Stimulated activated CD8-positive, alpha-beta memory T cell treated with anti-CD3 and anti-CD28 coated beads, Interleukin-4, amount 100 ng/mL, for 4 hours (primary cell): Measurements from ENCODE around the gene TRIO.

Experiments
- DNase-seq, 2 donors: peaks; one replicate each; pipeline ENCODE4 v3.0.0-alpha.2; 2020; ENCODE audit warnings: low read depth in 2 of 2, low spot score in 1 of 2

TRIO gene

DNA sequence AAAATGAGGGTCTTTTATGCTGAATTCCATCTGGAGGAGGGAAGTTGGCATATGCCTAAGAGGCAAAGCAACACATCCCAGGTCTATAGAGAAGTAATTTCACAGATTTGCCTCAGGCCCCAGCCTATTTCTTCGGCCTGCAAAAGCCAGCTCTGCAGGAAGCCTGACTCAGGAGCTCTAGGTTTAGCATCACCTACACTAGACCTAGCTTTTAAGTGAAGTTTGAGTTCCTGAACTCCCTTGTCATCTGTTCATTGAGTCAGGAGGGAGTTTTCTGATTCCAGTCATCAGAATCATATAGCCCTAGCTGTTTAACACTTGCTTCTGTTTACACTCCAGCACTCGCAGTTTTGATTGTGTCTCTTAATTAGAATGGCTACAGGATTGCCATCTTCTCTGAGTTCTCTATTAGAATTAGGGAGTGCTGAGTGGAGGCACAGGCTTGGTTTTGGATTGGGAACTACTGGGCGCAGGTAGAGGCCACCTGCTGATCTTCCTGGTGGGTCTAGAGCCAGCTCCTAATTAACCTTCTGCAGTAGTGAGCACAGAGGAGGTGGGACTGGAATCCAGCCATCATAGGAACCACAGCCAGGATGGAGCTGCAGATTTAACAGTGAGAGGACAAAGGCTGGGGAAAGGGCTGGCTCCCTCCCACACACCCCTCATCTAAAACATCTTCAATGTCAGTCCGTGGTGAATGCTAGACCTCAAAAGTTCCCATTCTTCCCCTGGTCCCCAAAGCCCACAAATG, 179.5 kb downstream of the TRIO start:
- no peak for DNase-seq

DNA sequence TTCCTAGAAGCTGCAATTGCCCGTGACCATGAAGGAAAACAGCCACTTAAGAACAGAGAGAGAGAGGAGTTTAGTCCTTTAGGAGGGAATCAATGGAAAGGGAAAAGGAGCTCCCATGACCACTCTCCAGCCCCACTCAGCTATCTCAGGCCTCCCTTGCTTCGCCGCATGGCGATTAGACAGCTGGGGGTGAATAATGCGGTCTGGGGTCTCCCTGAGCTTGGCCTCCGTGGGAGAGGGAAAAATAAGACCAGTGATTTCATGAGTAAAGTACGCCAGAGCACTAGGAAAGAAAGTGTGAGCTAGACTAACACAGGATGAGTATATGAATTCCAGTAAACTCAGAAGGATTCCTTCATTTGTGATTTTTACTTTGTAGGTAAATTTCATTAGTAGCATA, 180.3 kb downstream of the TRIO start:
- DNase-seq: no peak

DNA sequence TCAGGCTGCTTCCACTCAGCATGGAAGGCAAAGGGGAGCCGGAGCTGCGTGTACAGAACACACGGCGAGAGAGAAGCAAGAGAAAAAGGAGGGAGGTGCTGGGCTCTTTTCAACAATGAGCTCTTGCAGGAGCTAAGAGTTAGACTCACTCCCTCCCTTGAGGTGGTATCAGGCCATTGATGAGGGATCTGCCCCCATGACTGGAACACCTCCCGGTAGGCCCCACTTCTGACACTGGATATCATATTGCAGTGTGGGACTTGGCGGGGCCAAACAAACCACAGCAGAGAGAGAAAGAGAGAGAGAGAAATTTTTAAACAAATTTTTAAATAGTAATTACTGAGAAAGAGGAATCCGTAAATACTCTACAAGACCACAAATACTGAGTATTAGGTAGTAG, 182.2 kb downstream of the TRIO start:
- DNase-seq: no peak

DNA sequence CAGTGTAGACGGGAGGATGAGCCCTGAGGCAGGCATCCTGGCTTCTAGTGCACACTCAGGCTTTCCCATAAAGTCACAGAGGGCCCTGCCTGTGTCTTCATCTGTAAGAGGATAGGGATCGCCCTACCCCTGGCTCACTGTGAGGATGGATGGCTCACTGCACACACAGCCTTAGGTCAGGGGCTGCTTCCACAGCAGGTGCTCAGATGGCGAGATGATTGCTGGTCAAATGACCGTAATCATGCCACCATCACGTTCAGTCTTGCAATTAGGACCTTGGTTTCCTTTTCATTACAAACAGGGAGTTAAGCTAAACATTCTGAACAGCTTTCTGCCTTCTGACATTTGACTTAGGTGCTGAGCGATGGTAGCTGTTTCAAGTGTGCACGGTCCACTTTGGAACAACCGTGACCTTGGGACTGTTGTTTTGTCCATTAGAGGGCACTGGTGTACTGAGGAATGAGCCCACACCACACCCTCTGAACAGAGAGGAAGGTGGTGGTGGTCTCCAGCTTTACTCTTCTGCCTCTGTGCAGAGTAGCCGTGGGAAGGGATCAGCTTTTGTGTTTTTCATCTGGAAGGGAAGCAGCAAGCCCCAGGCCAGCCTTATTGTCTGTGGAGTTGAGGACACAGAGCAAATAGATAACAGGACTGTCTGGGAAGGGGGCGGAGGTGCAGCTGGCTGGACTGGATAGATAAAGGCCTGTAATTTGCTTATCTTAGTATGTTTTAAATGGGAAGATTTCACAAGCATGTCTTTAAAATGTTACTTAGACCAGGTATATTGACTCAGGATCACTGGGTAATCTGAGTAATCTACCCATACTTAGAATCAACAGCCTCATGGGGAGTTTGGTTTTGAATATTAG, 183.1 kb downstream of the TRIO start:
- DNase-seq: no peak

DNA sequence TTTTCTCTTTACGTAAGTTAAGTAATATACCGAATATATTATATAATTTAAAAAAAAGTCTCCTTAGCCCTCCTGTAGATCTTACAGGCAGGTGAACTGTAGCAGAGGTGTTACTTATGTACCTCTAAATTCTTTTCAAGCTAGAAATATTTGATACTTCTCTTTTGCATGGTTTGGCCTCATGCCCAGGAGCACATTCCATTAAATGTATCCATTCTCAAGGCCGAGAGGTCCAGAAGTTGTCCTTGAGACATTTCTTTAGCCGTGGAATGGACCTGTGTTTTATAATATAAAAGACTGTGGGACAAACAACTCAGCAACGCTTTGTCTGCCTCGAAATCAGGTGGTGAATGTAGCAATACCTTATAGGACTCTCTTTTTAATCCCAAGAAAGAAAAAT, 184.5 kb downstream of the TRIO start:
- DNase-seq: no peak

DNA sequence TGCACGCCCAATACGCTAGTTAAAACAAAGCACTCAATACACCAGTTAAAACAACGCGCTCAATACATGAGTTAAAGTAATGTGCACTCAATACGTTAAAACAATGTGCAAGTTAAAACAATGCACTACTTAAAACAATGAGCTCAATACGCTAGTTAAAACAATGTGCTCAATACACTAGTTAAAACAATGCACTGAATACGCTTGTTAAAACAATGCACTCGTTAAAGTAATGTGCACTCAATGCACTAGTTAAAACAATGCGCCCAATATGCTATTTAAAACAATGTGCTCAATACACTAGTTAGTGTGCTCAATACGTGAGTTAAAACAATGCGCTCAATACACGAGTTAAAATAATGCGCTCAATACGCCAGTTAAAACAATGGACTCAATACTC, 185.0 kb downstream of the TRIO start:
- no peak for DNase-seq

DNA sequence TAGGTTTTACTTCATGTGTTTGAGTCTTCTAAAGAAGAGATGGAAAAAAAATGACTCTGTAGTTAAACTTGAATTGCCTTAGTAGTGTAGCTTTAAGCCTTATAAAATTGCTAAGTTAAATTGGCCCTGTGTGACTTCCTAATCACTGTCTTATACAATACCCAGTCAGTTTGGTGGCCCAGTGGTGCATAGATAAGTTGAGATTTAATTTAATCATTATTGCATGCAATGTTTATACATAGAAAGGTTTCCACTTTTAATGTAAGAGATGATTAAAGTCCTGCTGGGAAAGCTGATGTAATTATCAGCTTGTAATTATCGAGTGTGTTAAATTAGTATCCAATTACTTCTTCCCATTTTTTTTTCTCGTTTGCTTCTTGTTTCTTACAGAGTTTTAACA, 187.1 kb downstream of the TRIO start:
- DNase-seq: no peak

DNA sequence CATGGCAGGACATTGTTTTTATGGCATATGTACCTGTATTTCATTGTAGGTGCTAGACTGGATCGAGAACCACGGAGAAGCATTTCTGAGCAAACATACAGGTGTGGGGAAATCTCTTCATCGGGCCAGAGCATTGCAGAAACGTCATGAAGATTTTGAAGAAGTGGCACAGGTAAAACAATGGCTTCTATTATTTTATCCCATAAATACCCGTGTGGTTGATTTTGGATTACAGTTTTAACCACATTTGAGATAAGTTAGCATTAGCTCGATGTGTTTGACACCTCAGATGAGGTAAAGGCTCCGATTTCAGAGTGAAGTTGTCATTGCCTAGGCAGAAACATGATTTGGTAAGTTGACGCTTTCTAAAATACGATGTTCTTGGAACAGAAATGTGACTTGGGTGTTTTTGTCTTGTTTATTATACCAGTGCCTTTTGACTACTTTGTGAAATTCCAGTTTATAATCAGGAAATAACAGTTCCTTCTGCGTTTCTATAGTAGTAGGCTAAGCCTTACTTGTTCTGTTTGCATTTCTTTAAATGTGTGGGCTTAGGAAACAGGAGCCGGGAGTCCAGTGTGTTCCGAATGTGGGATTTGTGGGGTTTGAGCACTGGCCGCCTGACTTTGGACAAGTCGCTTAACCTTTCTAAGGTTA, 187.7 kb downstream of the TRIO start:
- no peak for DNase-seq

DNA sequence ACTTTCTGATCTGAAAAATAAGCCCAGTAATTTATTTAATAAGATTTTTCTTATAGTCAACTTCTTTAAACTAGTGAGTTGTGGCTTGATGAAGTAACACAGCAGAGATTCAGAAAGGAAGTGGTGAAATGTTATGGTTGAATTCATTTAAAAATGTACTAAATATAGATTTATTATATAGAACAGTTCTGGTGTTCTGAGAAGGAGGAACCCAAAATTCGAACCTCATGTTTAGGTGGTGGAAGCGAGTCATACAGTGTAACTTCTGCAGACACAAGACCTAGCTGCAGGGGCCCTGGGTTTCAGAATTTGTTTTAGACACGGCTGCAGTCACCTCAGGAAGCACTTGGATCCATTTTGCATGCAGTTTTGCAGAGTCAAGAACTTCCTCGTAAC, 188.2 kb downstream of the TRIO start:
- DNase-seq: no peak

DNA sequence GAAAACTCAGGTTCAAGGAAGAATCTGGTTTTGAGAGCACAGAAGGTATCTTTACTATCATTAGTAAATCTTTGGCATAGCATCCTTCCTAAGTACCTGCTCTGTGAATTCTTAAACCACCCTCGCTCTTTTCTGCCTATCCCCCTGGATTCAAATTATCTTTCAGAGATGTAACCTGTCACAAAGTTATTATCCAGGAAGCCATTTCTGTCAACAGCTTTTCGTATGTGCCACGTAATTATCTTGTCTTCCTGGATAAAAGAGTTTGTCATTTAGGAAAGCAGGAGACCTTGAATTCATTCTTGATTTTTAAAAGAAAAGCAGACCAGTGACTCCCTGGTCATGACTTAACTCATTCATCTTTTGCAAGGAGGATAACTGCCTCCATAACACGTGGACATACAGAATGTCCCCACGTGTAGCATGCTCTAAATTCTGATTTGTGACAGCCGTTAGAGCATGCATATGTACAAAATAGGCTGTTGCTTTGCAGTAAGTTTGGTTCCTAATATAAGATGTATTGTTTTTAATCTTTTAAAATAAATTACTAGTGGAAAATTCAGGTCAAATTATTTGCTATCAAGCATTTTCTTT, 189.0 kb downstream of the TRIO start:
- DNase-seq: no peak

DNA sequence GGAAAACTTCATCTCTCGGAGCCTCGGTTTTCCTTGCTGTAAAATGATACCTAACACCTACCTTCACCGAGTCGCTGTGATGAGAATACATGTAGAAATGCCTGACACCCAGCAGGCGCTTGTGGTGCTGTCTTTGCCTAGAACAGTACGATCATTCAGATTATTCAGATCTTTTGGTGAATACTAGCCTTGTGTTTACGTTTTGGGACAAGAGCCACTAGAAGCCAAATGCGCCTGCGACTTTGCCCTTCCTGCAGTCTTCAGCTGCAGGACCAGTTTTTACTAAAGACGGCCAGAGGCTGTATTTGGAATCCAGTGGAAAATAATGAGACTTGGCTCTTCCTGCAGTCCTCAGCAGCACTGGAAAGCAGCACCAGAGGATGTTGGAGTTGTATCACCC, 189.6 kb downstream of the TRIO start:
- no peak for DNase-seq

DNA sequence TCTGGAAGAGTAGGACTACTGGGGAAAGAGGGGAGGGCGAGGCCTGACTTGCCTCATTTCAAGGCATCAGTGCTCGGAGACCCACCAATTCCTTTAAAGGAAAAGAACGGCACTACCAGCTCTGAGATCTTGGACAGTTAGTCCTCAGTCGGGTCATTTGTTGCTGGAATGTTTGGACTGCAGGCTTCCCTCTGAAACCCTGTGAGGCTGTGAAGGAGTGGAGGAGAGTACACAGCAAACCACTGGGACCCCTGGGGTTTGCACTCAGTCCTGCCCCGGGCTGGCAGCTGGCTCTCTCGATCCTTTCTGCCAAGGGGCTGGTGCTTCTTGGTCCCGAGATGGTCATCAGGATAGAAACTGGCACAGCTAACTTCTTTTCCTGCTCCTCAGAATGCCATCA, 194.5 kb downstream of the TRIO start:
- no peak for DNase-seq

DNA sequence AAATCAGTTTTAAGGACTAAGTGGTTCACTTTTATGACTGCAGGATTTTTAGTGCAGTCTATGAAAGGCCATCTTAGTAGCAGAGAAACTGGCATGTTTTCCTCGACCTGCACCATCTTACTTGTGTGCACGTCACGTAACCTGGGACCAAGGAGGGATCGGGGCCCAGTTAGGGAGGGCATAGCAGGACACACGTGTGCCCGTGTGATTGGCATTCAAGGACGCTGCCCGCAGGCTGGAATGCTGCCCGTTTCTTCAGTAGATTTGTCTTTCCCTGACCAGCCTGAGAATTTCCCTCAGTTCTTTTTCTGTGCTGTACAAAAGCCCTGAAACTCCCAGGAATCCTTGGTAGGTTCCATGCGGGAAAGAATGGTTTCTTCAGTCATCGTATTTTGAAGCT, 196.3 kb downstream of the TRIO start:
- no peak for DNase-seq

DNA sequence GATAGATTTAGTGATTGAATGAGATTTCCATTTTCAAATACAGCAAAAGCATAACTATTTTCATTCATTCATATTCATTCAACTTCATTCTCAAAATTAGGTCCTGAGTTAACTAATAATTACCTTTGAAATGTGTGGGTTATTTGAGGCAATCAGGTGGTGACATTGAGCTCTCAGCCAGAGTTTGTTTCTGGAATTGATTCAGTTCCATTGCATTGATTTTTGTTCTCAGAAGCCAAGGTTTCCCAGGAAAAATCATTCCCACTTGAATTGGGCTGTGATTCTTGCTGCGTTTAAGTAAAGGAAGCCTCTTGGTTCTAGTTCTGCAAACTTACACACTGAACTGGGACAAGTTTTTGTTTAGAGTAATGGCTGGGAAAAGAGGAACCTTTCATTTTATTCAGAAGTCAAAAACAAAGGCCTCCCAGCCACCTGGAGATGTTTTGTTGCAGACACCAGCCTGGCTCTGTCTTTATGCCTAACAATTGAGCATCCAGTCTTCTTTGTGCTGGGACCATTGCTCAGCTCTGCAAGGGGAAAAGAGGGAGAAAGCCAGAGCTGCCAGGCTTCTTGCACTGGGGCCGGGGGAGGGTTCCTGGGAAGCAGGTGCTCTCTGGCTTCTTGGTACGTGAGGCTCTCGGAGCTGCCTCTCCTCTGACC, 198.6 kb downstream of the TRIO start:
- DNase-seq: no peak

DNA sequence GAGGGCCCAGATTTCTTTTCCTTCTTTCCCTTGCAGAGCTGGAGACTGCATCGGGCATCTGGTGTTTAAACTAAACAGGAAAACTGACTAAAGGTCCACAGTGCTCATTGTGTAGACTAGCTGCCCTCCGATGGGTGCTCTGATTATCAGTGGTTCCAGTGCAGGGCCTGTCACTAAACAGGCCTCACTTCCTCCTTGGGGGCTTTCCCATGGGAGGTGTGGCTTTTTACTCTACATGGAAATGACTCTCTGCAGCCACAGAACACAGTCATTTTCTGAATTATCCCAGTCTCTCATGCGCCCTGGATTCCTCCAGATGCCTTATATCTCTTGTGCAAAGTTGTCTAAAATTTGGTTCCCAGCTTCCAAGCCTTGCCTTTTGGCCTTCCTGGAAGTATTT, 199.2 kb downstream of the TRIO start:
- DNase-seq: no peak

DNA sequence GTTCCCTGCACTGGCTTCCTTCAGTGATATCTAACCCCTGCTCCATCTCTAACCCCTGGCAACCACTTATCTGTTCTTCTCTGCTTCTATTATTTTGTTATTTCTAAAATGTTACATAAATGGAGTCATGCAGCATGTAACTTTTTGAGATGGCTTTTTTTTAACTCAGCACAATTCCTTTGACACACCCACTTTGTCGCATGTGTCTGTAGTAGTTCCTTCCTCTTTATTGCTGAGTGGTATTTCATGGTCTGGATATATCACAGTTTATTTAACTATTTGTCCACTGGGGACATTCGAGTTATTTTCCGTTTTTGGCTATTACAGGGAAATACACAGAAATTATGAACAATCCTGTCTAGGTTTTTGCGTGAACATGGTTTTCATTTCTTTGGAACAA, 200.2 kb downstream of the TRIO start:
- no peak for DNase-seq

DNA sequence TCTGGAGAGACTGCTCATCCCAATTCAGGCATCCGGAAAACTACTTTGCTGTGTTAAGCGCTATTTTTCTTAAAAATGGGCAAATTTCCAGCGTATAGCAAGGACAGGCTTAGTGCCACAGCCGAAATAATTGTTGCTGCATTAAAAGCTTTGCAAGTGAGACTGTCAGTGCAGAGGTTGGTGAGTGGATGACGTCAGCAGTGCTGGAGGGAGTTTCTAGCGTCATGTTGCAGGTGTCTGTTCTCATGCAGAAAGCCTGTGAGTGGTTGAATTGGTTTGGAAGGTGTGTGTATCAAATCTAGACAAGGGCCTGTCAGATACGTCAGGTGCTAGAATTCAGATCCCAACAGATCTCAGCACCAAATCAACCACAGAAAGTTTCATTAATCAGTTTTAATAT, 204.4 kb downstream of the TRIO start:
- no peak for DNase-seq

DNA sequence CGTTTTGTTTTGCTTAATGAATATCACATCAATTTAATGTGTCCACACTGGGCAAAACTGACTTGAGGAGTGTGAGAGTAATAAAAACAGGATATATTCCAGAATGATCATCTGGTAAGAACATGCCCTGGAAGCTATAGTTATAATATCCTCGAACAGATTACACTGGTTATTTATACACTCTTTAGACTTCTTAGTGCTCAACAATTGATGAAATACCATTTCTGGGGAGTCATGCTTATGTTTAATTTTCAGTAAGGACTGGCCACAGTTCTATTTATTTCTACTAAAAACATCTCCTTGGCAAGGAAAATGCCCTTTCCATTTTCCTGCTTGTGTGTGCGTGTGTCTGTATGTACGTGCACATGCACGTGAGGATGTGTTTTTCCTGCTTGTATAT, 205.0 kb downstream of the TRIO start:
- no peak for DNase-seq

DNA sequence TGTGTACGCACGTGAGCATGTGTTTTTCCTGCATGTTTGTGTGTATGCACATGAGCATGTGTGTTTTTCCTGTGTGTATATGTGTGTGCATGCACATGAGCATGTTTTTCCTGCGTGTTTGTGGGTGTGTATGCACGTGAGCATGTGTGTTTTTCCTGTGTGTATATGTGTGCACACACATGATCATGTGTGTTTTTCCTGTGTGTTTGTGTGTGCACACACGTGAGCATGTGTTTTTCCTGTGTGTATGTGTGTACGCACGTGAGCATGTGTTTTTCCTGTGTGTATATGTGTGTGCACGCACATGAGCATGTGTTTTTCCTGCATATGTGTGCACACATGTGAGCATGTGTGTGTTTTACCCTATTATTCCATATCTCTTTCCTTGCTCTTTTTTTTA, 205.9 kb downstream of the TRIO start:
- no peak for DNase-seq

DNA sequence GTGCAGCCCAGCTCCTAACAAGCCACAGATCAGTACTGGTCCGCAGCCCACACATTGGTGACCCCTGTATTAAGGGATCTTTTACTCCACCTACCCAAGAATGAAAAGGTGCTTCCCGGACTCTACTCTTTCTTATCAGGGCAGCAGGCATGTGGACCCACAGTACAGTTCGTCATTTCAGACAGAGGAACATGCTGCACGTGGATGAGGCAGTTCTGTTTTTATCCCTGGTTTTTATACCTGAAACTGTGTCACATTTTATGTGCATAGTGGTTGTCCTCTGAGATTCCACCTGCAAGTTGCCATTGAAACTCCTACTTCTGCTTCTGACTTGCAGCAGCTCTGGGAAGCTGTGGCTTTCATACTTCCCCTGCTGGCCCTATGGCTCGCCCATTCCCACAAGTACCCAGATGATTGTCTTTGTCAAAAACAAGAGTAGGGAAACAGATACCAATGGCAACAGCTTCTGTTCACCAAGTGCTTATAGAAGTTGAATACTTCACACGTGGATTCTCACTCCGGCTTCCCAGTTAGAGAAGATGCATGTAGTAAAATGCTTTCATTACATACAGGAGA, 208.0 kb downstream of the TRIO start:
- no peak for DNase-seq
